ACHN (cell line): ENCODE data around the gene NSMF.

ENCODE experiments used
- DNase-seq: peaks from one replicate; pipeline ENCODE4 v3.0.0-alpha.2; 2015
- in situ Hi-C: cut with HindIII; loops from 2 replicates; pipeline ENCODE4 v1.10.0; 2017; ENCODE audit warnings: low sequenced_read_pairs, low pct_ligation_motif_present, low pct_unique_long_range_greater_than_20kb

NSMF gene

GRCh38 chr9:137459152-137459600, at the start of gene NSMF:
Gene NSMF, minus strand, starts transcription at chr9:137459334. Its CDS starts 232 bp downstream, at chr9:137459102.
- in situ Hi-C loops, result no loop called here

GRCh38 chr9:137506702-137507171, 47.6 kb upstream of the NSMF start:
- in situ Hi-C loops, result no loop called here
- DNase-seq, result no peak

More at GRCh38 chr9:137459152-137459600, at the start of gene NSMF:
- DNase-seq, result peak; percentile 87

GRCh38 chr9:137506274-137506673, 47.1 kb upstream of the NSMF start:
- no peak for DNase-seq
- in situ Hi-C loops, result no loop called here

- no peak for DNase-seq
- in situ Hi-C loops, result no loop called here
These were observed 46.4 kb upstream of the NSMF start for GRCh38 chr9:137505421-137506140.

GRCh38 chr9:137504432-137504777, 45.3 kb upstream of the NSMF start:
- DNase-seq, result no peak
- in situ Hi-C loops, result no loop called here

GRCh38 chr9:137502008-137502911, 43.1 kb upstream of the NSMF start:
- DNase-seq, result no peak
- in situ Hi-C loops, result no loop called here

- in situ Hi-C loops, result no loop called here
- DNase-seq, result no peak
These were observed 42.3 kb upstream of the NSMF start for GRCh38 chr9:137501457-137501856.

GRCh38 chr9:137500666-137501397, 41.7 kb upstream of the NSMF start:
- in situ Hi-C loops, result no loop called here
- DNase-seq, result no peak

GRCh38 chr9:137499858-137500661, 40.9 kb upstream of the NSMF start:
- no peak for DNase-seq
- in situ Hi-C loops, result no loop called here

- in situ Hi-C loops, result no loop called here
- DNase-seq, result no peak
These were observed 40.3 kb upstream of the NSMF start for GRCh38 chr9:137499416-137499815.

- in situ Hi-C loops, result no loop called here
These were observed 39.6 kb upstream of the NSMF start for GRCh38 chr9:137498720-137499150.

GRCh38 chr9:137497921-137498719, 39.0 kb upstream of the NSMF start:
- in situ Hi-C loops, result no loop called here
- no peak for DNase-seq

More at GRCh38 chr9:137498720-137499150, 39.6 kb upstream of the NSMF start:
- no peak for DNase-seq

- DNase-seq, result no peak
- in situ Hi-C loops, result no loop called here
These were observed 37.7 kb upstream of the NSMF start for GRCh38 chr9:137496601-137497375.

GRCh38 chr9:137494550-137495351, 35.6 kb upstream of the NSMF start:
- in situ Hi-C loops, result no loop called here
- no peak for DNase-seq

GRCh38 chr9:137494104-137494544, 35.0 kb upstream of the NSMF start:
- no peak for DNase-seq
- in situ Hi-C loops, result no loop called here
